Measurements from ENCODE around the gene QARS1. TPM values are rescaled to one million over a fixed set of nuclear protein-coding genes. Genes with fewer than 3 reads are reported as not detected.

The QARS1 gene
- total and polyA plus RNA-seq, 2 donors (not counting 1 experiment from before 2014, with no cell fraction given) = 282 to 426 TPM

GRCh38 chr3:49108346-49108745, 3.8 kb upstream of the QARS1 start:
- H3K4me3 ChIP-seq (ENCODE audit: control extremely low read depth in 1 of 5, extremely low read depth in 1 of 5, insufficient read depth in 1 of 5, low read depth in 2 of 5, low read length in 4 of 5) = no peak overlapping the region
- no peak overlapping the region for H3K27ac ChIP-seq (ENCODE audit: low read length in 2 of 2)
- H3K79me2 ChIP-seq (ENCODE audit: control insufficient read depth, insufficient read depth, low read length) = peaks cover 18% of the 10 kb centered on the region
- H3K9me3 Mint-ChIP-seq (ENCODE audit: insufficient read depth) = no peaks in the 10 kb centered on the region
- H3K4me3 Mint-ChIP-seq = no peak overlapping the region
- H3K27ac Mint-ChIP-seq = no peak overlapping the region
- H3K9me3 ChIP-seq (ENCODE audit: control extremely low read depth in 1 of 3, control insufficient read depth in 2 of 3, insufficient read depth in 1 of 3, low read length in 2 of 3) = no peaks in the 10 kb centered on the region
- H3K9ac ChIP-seq (ENCODE audit: low read length) = no peak overlapping the region
- no peaks in the 10 kb centered on the region for H3K27me3 ChIP-seq (replicated peaks in 1 of 4; ENCODE audit: control extremely low read depth in 1 of 4, control insufficient read depth in 3 of 4, insufficient read depth in 4 of 4, low read length in 3 of 4)
- H2AFZ ChIP-seq (ENCODE audit: insufficient read depth, low read depth, low read length, poor library complexity, severe bottlenecking) = no peak overlapping the region
- TF ChIP-seq CTCF (IDR thresholded peaks at IDR 0.05) (no peak), EZH2 (IDR thresholded peaks at IDR 0.05; ENCODE audit: borderline replicate concordance, insufficient read depth, low read depth, low read length, poor library complexity, severe bottlenecking) (no peak)
- H3K4me2 ChIP-seq (replicated peaks; ENCODE audit: low read depth, low read length, poor library complexity, severe bottlenecking) = no peak overlapping the region
- DNase-seq (no peak), ATAC-seq (ENCODE audit: low read depth) (no peak)
- ChIA-PET POLR2A (no interaction called here), CTCF (no interaction called here)
- H3K27me3 Mint-ChIP-seq = no peaks in the 10 kb centered on the region
- WGBS (ENCODE audit: insufficient coverage) = 92% methylated on average over 13 of the region's 14 CpGs
- H3K4me1 Mint-ChIP-seq = peaks cover 25% of the 10 kb centered on the region
- H3K4me1 ChIP-seq (ENCODE audit: control insufficient read depth in 2 of 2, insufficient read depth in 2 of 2, low read length in 2 of 2) = peaks cover 11 to 14% of the 10 kb centered on the region in 2 donors
- intact Hi-C loops (cut with micrococcal nuclease) = no loop called here
- peaks cover 0 to 48% of the 10 kb centered on the region in 2 experiments for H3K36me3 ChIP-seq (replicated peaks in 1 of 2; ENCODE audit: control extremely low read depth in 1 of 2, control insufficient read depth in 1 of 2, extremely low read depth in 1 of 2, insufficient read depth in 2 of 2, low read length in 1 of 2)
- no peaks in the 10 kb centered on the region for H4K20me1 ChIP-seq (ENCODE audit: control insufficient read depth, insufficient read depth, low read length, poor library complexity, severe bottlenecking)

- Histone ChIP-seq H3K79me2 (ENCODE audit: control insufficient read depth, insufficient read depth, low read length) (peaks cover 24% of the 10 kb centered on the region), H3K4me1 (ENCODE audit: control insufficient read depth in 2 of 2, insufficient read depth in 2 of 2, low read length in 2 of 2) (peaks cover 11 to 18% of the 10 kb centered on the region in 2 donors), H3K9ac (ENCODE audit: low read length) (peak overlapping the region; percentile 90), H3K36me3 (replicated peaks in 1 of 2; ENCODE audit: control extremely low read depth in 1 of 2, control insufficient read depth in 1 of 2, extremely low read depth in 1 of 2, insufficient read depth in 2 of 2, low read length in 1 of 2) (peaks cover 4 to 44% of the 10 kb centered on the region in 2 experiments), H3K4me2 (replicated peaks; ENCODE audit: low read depth, low read length, poor library complexity, severe bottlenecking) (peak overlapping the region; percentile 88), H4K20me1 (ENCODE audit: control insufficient read depth, insufficient read depth, low read length, poor library complexity, severe bottlenecking) (no peaks in the 10 kb centered on the region), H3K4me3 (ENCODE audit: control extremely low read depth in 1 of 5, extremely low read depth in 1 of 5, insufficient read depth in 1 of 5, low read depth in 2 of 5, low read length in 4 of 5) (peak overlapping the region; percentile 66 to 98 (median 93)), H2AFZ (ENCODE audit: insufficient read depth, low read depth, low read length, poor library complexity, severe bottlenecking) (peak overlapping the region; percentile 98), H3K27ac (ENCODE audit: low read length in 2 of 2) (peak overlapping the region; percentile 61 to 81), H3K27me3 (replicated peaks in 1 of 4; ENCODE audit: control extremely low read depth in 1 of 4, control insufficient read depth in 3 of 4, insufficient read depth in 4 of 4, low read length in 3 of 4) (no peaks in the 10 kb centered on the region), H3K9me3 (ENCODE audit: control extremely low read depth in 1 of 3, control insufficient read depth in 2 of 3, insufficient read depth in 1 of 3, low read length in 2 of 3) (no peaks in the 10 kb centered on the region)
- peaks cover 27% of the 10 kb centered on the region for H3K4me1 Mint-ChIP-seq
- H3K27ac Mint-ChIP-seq = peak overlapping the region; percentile 94
- no peaks in the 10 kb centered on the region for H3K27me3 Mint-ChIP-seq
- DNase-seq = no peak
- no peaks in the 10 kb centered on the region for H3K9me3 Mint-ChIP-seq (ENCODE audit: insufficient read depth)
- intact Hi-C loops (cut with micrococcal nuclease) = loop anchor here (1.0 kb wide), 3 partner anchors 10 to 62 kb away; partner anchors contain the start of genes CCDC71, QRICH1 and USP19
- 4% methylated on average over 6 of the region's 8 CpGs for WGBS (ENCODE audit: insufficient coverage)
- POLR2A ChIA-PET = interaction anchor here (1.8 to 2.4 kb wide), 2 partner anchors 11 to 17 kb away, joined by 7 to 28 read pairs; partner anchors contain the start of genes QRICH1 and USP19
- no peak for ATAC-seq (ENCODE audit: low read depth)
- no peak for TF ChIP-seq EZH2 (IDR thresholded peaks at IDR 0.05; ENCODE audit: borderline replicate concordance, insufficient read depth, low read depth, low read length, poor library complexity, severe bottlenecking)
- no peak for TF ChIP-seq CTCF (IDR thresholded peaks at IDR 0.05)
- CTCF ChIA-PET = interaction anchor here (2.0 to 2.2 kb wide), 2 partner anchors 9 to 115 kb away, joined by 7 to 10 read pairs; no protein-coding TSS in a partner anchor
- peak overlapping the region; percentile 95 for H3K4me3 Mint-ChIP-seq
Measured at GRCh38 chr3:49104052-49104426, 518 bp downstream of the QARS1 start.

Data from B cell (primary cell).